Measurements from ENCODE around the gene GGT1.
"Not testable (repeated sequence)": the region's sequence is repeated elsewhere in the genome, so short reads cannot be mapped to it uniquely, and the experiment has no call there.

The GGT1 gene

DNA sequence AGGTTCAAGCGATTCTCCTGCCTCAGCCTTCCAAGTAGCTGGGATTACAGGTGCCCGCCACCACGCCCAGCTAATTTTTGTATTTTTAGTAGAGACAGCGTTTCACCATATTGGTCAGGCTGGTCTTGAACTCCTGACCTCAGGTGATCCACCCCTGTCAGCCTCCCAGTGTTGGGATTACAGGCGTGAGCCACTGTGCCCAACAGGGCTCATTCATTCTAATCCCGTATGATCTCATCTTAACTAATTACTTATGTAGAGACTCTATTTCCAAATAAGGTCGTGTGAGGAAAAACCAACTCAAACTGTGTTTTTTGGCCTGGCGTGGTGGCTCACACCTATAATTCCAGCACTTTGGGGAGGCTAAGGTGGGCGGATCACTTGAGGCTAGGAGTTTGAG, 5.9 kb upstream of the GGT1 start:
- not testable (repeated sequence) for H3K27me3 ChIP-seq (ENCODE audit: control insufficient read depth in 5 of 5, insufficient read depth in 4 of 5, low read length in 5 of 5); H3K27ac ChIP-seq (ENCODE audit: low read depth, low read length); H3K9me3 ChIP-seq (ENCODE audit: control insufficient read depth in 5 of 5, low read length in 5 of 5); H3K4me3 ChIP-seq (ENCODE audit: low read depth in 1 of 5, low read length in 5 of 5); H3K36me3 ChIP-seq (ENCODE audit: control insufficient read depth in 5 of 5, insufficient read depth in 5 of 5, low read length in 5 of 5); H3K9ac ChIP-seq (ENCODE audit: low read length in 5 of 5)
- peaks cover 0 to 16% (median 10%) of the 10 kb centered on the region in 5 donors for H3K4me1 ChIP-seq (ENCODE audit: control insufficient read depth in 5 of 5, insufficient read depth in 5 of 5, low read length in 5 of 5)

DNA sequence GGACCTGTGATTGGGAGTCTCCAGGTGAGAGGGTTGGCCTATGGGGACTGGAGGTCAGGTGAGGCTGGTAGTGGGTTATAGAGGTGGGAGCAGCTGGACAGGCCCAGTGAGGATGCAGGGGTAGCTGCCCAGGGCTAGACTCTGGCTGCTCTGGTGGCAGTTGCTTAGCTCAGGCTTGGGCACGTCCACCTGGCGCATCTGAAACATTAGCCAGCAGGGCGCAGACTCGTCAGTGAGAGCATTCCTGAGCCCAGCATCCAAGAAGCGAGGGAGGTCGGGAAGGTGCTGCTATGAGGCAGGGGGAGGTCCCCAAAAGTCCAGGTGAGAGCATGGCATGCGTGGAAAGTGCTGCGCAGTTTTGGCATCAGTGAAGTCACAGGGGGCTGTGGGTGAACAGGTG, 3.5 kb upstream of the GGT1 start:
- Histone ChIP-seq H3K4me1 (ENCODE audit: control insufficient read depth in 5 of 5, insufficient read depth in 5 of 5, low read length in 5 of 5) (peaks cover 0 to 5% (median 0%) of the 10 kb centered on the region in 5 donors), H3K4me3 (ENCODE audit: low read depth in 1 of 5, low read length in 5 of 5) (no peak overlapping the region), H3K9ac (ENCODE audit: low read length in 5 of 5) (no peak overlapping the region), H3K36me3 (ENCODE audit: control insufficient read depth in 5 of 5, insufficient read depth in 5 of 5, low read length in 5 of 5) (no peaks in the 10 kb centered on the region), H3K9me3 (ENCODE audit: control insufficient read depth in 5 of 5, low read length in 5 of 5) (no peaks in the 10 kb centered on the region), H3K27me3 (ENCODE audit: control insufficient read depth in 5 of 5, insufficient read depth in 4 of 5, low read length in 5 of 5) (no peaks in the 10 kb centered on the region), H3K27ac (ENCODE audit: low read depth, low read length) (no peak overlapping the region)

DNA sequence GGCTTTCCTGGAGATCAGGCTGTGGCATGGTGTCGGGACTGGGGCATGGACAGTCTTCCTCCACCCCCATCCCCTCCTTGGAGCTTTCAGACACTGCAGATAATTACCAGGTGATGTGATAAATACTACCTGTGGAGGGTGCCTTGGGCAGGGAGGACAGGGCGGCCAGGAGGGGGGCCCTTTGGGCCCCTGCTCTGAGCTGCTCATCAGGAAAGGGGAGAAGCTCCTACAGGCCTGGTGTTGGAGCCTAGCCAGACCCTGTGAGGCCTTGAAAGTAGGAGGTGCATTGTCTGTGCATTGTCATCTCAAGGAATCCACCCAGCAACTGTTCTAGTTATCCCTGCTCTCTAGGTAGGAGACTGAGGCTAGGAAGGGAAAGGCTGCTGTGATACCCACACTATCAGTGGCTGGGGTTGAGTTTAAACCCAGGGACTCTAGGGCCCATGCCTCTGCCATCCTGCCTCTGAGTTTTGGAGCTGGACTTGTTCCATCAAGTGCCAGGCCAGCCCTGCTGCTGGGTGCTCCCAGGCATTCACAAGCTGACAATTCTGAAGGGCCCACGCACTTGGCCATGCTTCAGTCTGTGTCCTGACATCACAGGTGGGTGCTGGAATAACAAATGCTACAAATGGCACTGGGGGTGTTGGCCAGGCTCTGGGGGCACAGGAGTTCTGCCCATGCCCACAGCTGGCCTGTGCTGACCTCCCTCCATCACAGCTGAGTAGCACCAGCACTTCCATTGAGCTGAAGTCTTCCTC, 2.9 kb upstream of the GGT1 start:
- not testable (repeated sequence) for H3K27me3 ChIP-seq (ENCODE audit: control insufficient read depth in 5 of 5, insufficient read depth in 4 of 5, low read length in 5 of 5); H3K9ac ChIP-seq (ENCODE audit: low read length in 5 of 5); H3K4me1 ChIP-seq (ENCODE audit: control insufficient read depth in 5 of 5, insufficient read depth in 5 of 5, low read length in 5 of 5); H3K9me3 ChIP-seq (ENCODE audit: control insufficient read depth in 5 of 5, low read length in 5 of 5); H3K27ac ChIP-seq (ENCODE audit: low read depth, low read length); H3K4me3 ChIP-seq (ENCODE audit: low read depth in 1 of 5, low read length in 5 of 5); H3K36me3 ChIP-seq (ENCODE audit: control insufficient read depth in 5 of 5, insufficient read depth in 5 of 5, low read length in 5 of 5)

DNA sequence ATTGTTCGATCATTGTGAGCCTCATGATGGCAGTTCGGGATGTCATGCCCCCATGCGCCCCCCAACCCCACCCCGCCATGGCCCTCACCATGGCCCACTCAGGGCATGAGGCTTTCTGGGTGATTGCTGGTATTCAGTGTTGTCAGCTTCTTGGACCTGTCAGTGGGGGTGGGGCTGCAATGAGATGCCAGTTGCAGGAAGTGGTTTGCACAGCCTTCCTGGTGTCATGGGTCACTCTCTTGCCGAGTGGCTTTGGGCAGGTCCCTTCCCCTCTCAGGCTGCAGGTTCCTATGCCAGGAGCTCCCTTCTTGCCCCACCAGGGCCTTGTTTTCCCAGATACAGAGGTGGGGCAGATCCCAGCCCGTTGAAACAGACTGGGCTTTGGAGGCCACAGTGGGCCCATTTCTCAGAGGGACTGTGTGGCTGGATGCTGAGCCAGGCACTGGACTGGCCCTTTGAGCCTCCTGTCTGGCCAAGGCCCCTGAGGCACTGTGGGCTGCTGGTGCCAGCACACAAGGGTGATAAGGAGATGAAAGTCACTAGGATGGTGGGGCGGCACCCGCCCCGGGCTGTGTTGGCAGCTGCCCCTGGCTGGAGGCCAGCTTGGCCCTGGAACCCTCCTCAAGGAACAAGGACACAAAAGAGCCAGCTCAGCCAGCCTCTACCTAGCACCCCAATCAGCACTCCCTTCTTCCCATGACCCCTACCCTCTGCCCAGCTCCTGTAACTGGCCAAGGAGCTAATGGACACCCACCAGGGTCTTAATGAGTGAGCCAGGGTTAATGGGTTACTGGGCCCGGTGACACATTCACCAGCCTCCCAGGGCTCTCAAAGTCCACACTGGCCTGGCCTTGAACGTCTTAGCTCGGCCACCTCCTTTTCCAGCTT, 1.5 kb upstream of the GGT1 start:
- H3K9ac ChIP-seq (ENCODE audit: low read length in 5 of 5) = no peak overlapping the region
- no peaks in the 10 kb centered on the region for H3K27me3 ChIP-seq (ENCODE audit: control insufficient read depth in 5 of 5, insufficient read depth in 4 of 5, low read length in 5 of 5)
- peaks cover 0 to 5% (median 0%) of the 10 kb centered on the region in 5 donors for H3K4me1 ChIP-seq (ENCODE audit: control insufficient read depth in 5 of 5, insufficient read depth in 5 of 5, low read length in 5 of 5)
- no peaks in the 10 kb centered on the region for H3K36me3 ChIP-seq (ENCODE audit: control insufficient read depth in 5 of 5, insufficient read depth in 5 of 5, low read length in 5 of 5)
- no peak overlapping the region for H3K27ac ChIP-seq (ENCODE audit: low read depth, low read length)
- H3K9me3 ChIP-seq (ENCODE audit: control insufficient read depth in 5 of 5, low read length in 5 of 5) = no peaks in the 10 kb centered on the region
- H3K4me3 ChIP-seq (ENCODE audit: low read depth in 1 of 5, low read length in 5 of 5) = no peak overlapping the region

DNA sequence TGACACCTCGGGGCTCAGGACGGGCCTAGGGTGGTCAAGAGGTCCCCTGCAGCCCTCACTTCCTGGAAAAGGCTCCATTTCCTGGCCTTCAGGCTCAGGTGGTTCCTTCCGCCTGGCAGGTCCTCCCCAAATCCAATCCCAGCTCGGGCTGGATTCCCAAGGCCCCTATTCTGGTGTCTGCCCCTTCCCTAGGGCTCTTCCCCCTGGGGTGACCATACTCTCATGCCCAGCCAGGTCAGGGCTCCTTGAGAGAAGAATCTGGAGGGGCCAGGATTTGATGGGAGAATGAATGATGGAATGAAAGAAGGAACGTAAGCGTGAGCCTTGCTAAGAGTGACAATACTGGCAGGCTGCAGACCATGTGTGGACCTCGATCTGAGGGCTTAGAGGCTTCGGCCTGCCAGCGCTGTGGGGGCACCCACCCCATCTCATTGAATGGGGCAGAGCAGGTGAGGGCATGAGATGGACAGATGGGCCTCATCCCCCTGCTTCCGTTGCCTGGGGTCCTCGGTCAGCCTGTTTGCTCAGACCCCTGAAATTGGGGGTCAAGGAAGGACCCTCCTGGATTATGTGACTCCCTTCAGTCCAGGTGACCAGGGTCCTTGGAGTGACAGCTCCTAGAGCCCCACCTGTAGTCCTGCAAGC, 766 bp upstream of the GGT1 start:
- not testable (repeated sequence) for H3K9ac ChIP-seq (ENCODE audit: low read length in 5 of 5); H3K4me1 ChIP-seq (ENCODE audit: control insufficient read depth in 5 of 5, insufficient read depth in 5 of 5, low read length in 5 of 5); H3K36me3 ChIP-seq (ENCODE audit: control insufficient read depth in 5 of 5, insufficient read depth in 5 of 5, low read length in 5 of 5); H3K9me3 ChIP-seq (ENCODE audit: control insufficient read depth in 5 of 5, low read length in 5 of 5); H3K27ac ChIP-seq (ENCODE audit: low read depth, low read length); H3K27me3 ChIP-seq (ENCODE audit: control insufficient read depth in 5 of 5, insufficient read depth in 4 of 5, low read length in 5 of 5); H3K4me3 ChIP-seq (ENCODE audit: low read depth in 1 of 5, low read length in 5 of 5)

DNA sequence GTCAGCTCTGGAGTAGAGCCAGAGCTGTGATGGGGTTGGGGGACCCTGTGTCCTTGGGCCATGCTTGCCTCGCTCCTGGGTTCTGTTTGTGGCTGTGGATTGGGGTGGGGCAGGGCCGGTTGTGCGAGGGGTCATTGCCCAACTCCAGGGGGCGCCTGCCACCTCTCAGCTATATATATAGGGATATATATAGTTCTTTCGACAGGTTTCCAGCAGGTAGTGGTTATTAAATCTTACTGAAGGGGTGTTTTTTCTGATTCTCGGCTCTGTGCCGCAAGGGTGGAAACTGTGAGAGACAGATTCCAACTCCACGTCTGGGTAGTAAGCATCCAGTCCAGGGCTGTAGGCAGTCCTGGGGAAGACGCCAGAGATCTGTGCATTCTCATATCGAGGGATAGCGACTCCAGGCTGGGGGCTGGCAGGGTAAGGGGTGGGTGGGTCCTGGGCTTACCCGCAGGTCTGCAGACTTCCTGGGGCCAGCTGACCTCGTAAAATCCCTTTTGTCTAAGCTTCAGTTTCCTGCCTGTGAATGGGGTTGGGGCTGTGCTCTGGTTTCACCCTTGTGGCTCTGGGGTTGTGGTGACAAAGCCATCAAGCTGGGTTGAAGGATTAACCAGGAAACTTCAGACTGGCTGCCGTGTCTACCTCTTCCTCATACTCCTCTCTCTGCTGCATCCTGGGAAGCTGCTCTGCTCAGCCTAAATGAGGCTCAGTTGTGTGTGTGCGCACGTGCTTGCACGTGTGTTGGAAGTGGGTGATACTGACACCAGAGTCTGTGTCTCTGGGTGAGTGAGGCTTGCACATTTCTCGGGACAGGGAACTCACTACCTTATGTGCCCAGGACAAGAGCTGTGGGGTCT, 1.0 kb downstream of the GGT1 start:
- H3K4me1 ChIP-seq (ENCODE audit: control insufficient read depth in 5 of 5, insufficient read depth in 5 of 5, low read length in 5 of 5); H3K9me3 ChIP-seq (ENCODE audit: control insufficient read depth in 5 of 5, low read length in 5 of 5); H3K9ac ChIP-seq (ENCODE audit: low read length in 5 of 5); H3K27ac ChIP-seq (ENCODE audit: low read depth, low read length); H3K4me3 ChIP-seq (ENCODE audit: low read depth in 1 of 5, low read length in 5 of 5); H3K27me3 ChIP-seq (ENCODE audit: control insufficient read depth in 5 of 5, insufficient read depth in 4 of 5, low read length in 5 of 5); H3K36me3 ChIP-seq (ENCODE audit: control insufficient read depth in 5 of 5, insufficient read depth in 5 of 5, low read length in 5 of 5): not testable (repeated sequence)

DNA sequence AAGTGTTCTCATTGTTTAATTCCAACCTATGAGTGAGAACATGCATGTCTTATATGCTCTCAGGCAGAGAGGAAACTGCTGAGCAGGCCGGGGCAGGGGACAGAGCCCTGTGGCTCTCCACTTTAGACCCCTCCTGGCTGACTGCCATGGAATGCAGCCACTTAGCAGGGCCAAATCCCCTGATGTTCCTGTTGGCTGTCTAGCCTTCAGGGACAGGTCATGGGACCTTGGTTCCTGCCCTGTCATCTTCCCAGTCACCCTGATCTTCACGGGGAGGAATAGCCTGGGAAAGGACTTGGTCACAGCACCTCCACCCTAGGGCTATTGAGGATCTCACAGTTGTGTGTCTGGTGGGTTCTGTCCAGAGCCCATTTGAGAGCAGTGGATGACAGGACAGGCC, 3.3 kb downstream of the GGT1 start:
- H3K9ac ChIP-seq (ENCODE audit: low read length in 5 of 5); H3K27ac ChIP-seq (ENCODE audit: low read depth, low read length); H3K27me3 ChIP-seq (ENCODE audit: control insufficient read depth in 5 of 5, insufficient read depth in 4 of 5, low read length in 5 of 5); H3K4me3 ChIP-seq (ENCODE audit: low read depth in 1 of 5, low read length in 5 of 5); H3K36me3 ChIP-seq (ENCODE audit: control insufficient read depth in 5 of 5, insufficient read depth in 5 of 5, low read length in 5 of 5); H3K4me1 ChIP-seq (ENCODE audit: control insufficient read depth in 5 of 5, insufficient read depth in 5 of 5, low read length in 5 of 5); H3K9me3 ChIP-seq (ENCODE audit: control insufficient read depth in 5 of 5, low read length in 5 of 5): not testable (repeated sequence)

DNA sequence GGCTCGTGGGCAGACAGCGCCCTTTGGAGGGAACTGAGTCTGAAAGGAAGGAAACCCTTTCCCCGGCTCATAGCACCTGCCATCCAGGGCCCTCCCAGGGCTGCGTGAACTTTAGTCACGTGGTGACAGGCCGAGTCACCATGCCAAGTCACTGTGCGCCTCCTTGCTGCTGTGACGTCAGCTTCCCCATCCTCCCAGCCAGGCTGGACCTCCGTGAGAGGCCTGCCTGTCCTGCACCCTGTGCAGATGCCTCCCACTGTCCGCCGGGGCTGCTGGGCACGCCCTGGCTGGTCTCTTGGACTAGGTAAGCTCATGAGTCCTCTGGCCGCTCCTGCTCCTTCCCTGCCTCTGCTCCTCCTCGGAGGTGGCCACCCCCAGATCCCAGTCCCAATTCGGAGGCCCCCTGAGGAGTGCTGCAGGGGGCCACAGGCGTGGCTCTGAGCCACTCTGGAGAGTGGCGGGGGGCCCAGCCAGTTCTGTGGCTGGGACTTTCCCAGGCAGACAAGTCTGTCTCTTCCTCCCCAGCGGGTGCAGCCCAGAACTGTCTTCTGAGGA, 4.5 kb downstream of the GGT1 start:
- not testable (repeated sequence) for H3K27ac ChIP-seq (ENCODE audit: low read depth, low read length); H3K36me3 ChIP-seq (ENCODE audit: control insufficient read depth in 5 of 5, insufficient read depth in 5 of 5, low read length in 5 of 5); H3K4me1 ChIP-seq (ENCODE audit: control insufficient read depth in 5 of 5, insufficient read depth in 5 of 5, low read length in 5 of 5); H3K27me3 ChIP-seq (ENCODE audit: control insufficient read depth in 5 of 5, insufficient read depth in 4 of 5, low read length in 5 of 5); H3K9me3 ChIP-seq (ENCODE audit: control insufficient read depth in 5 of 5, low read length in 5 of 5); H3K4me3 ChIP-seq (ENCODE audit: low read depth in 1 of 5, low read length in 5 of 5); H3K9ac ChIP-seq (ENCODE audit: low read length in 5 of 5)

DNA sequence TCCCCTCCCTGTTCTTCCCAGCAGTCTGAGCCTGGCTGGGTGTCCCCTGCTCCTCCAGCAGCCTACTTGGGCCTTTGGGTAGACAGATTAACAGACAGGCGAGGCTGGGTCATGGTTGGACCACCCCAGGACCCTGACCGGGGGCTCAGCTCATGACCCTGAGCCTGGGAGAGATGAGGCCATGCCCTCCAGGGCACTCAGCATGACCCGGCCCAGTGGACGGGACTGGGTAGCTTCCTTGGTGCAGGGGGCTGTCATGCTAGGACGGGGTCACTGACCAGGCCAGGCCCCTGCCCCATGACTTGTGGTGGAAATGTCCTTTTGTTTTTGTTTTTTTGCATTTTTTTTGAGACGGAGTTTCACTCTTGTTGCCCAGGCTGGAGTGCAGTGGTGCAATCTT, 5.3 kb downstream of the GGT1 start:
- H3K36me3 ChIP-seq (ENCODE audit: control insufficient read depth in 5 of 5, insufficient read depth in 5 of 5, low read length in 5 of 5) = not testable (repeated sequence)

More for the DNA sequence above, 5.3 kb downstream of the GGT1 start:
- not testable (repeated sequence) for H3K9me3 ChIP-seq (ENCODE audit: control insufficient read depth in 5 of 5, low read length in 5 of 5); H3K9ac ChIP-seq (ENCODE audit: low read length in 5 of 5); H3K27me3 ChIP-seq (ENCODE audit: control insufficient read depth in 5 of 5, insufficient read depth in 4 of 5, low read length in 5 of 5); H3K27ac ChIP-seq (ENCODE audit: low read depth, low read length); H3K4me3 ChIP-seq (ENCODE audit: low read depth in 1 of 5, low read length in 5 of 5); H3K4me1 ChIP-seq (ENCODE audit: control insufficient read depth in 5 of 5, insufficient read depth in 5 of 5, low read length in 5 of 5)

Measured in subcutaneous abdominal adipose tissue (tissue), 5 donors.